ENCODE data around the gene YIPF5.

YIPF5 gene

GRCh38 chr5:144133050-144133633 is 37.3 kb downstream of the YIPF5 start:
- no peak for DNase-seq
- H3K36me3 ChIP-seq (replicated peaks) = no peaks in the 10 kb centered on the region
- in situ Hi-C loops (cut with HindIII; ENCODE audit: low pct_ligation_motif_present, low sequenced_read_pairs) = no loop called here
- no peak overlapping the region for H3K27ac ChIP-seq
- H3K27me3 ChIP-seq (replicated peaks) = no peaks in the 10 kb centered on the region
- no peak overlapping the region for H3K4me3 ChIP-seq (ENCODE audit: low read depth, low read length)
- TF ChIP-seq CTCF (IDR thresholded peaks at IDR 0.05; ENCODE audit: low read depth, low read length, missing control alignments) = no peak

GRCh38 chr5:144131261-144131660 is 39.2 kb downstream of the YIPF5 start:
- Histone ChIP-seq H3K4me3 (ENCODE audit: low read depth, low read length) (no peak overlapping the region), H3K27ac (no peak overlapping the region), H3K27me3 (replicated peaks) (no peaks in the 10 kb centered on the region), H3K36me3 (replicated peaks) (no peaks in the 10 kb centered on the region)
- in situ Hi-C loops (cut with HindIII; ENCODE audit: low pct_ligation_motif_present, low sequenced_read_pairs) = no loop called here
- no peak for DNase-seq
- no peak for TF ChIP-seq CTCF (IDR thresholded peaks at IDR 0.05; ENCODE audit: low read depth, low read length, missing control alignments)

- no peak overlapping the region for H3K27ac ChIP-seq
- no peak for TF ChIP-seq CTCF (IDR thresholded peaks at IDR 0.05; ENCODE audit: low read depth, low read length, missing control alignments)
- H3K4me3 ChIP-seq (ENCODE audit: low read depth, low read length) = no peak overlapping the region
- H3K36me3 ChIP-seq (replicated peaks) = no peaks in the 10 kb centered on the region
- in situ Hi-C loops (cut with HindIII; ENCODE audit: low pct_ligation_motif_present, low sequenced_read_pairs) = no loop called here
- no peak for DNase-seq
- H3K27me3 ChIP-seq (replicated peaks) = no peaks in the 10 kb centered on the region
Measured at GRCh38 chr5:144130306-144130705, 40.2 kb downstream of the YIPF5 start.

GRCh38 chr5:144128844-144129243 is 41.6 kb downstream of the YIPF5 start:
- no peaks in the 10 kb centered on the region for H3K36me3 ChIP-seq (replicated peaks)
- H3K27me3 ChIP-seq (replicated peaks) = no peaks in the 10 kb centered on the region
- no peak for DNase-seq
- no peak for TF ChIP-seq CTCF (IDR thresholded peaks at IDR 0.05; ENCODE audit: low read depth, low read length, missing control alignments)
- H3K27ac ChIP-seq = no peak overlapping the region
- no peak overlapping the region for H3K4me3 ChIP-seq (ENCODE audit: low read depth, low read length)
- in situ Hi-C loops (cut with HindIII; ENCODE audit: low pct_ligation_motif_present, low sequenced_read_pairs) = no loop called here

- Histone ChIP-seq H3K4me3 (ENCODE audit: low read depth, low read length) (no peak overlapping the region), H3K27me3 (replicated peaks) (no peaks in the 10 kb centered on the region), H3K36me3 (replicated peaks) (no peaks in the 10 kb centered on the region), H3K27ac (no peak overlapping the region)
- no peak for TF ChIP-seq CTCF (IDR thresholded peaks at IDR 0.05; ENCODE audit: low read depth, low read length, missing control alignments)
- in situ Hi-C loops (cut with HindIII; ENCODE audit: low pct_ligation_motif_present, low sequenced_read_pairs) = no loop called here
- DNase-seq = no peak
Measured at GRCh38 chr5:144126707-144127106, 43.8 kb downstream of the YIPF5 start.

- H3K27ac ChIP-seq = no peak overlapping the region
- H3K27me3 ChIP-seq (replicated peaks) = no peaks in the 10 kb centered on the region
- DNase-seq = no peak
- H3K36me3 ChIP-seq (replicated peaks) = no peaks in the 10 kb centered on the region
- H3K4me3 ChIP-seq (ENCODE audit: low read depth, low read length) = no peak overlapping the region
- in situ Hi-C loops (cut with HindIII; ENCODE audit: low pct_ligation_motif_present, low sequenced_read_pairs) = no loop called here
- no peak for TF ChIP-seq CTCF (IDR thresholded peaks at IDR 0.05; ENCODE audit: low read depth, low read length, missing control alignments)
Measured at GRCh38 chr5:144125163-144125726, 45.2 kb downstream of the YIPF5 start.

Data from brain microvascular endothelial cell (primary cell).